HG02623 (cell line): ENCODE data around the gene CHSY3.

Experiments
- ATAC-seq: cut with Tn5 transposase; IDR thresholded peaks from one replicate; pipeline ENCODE4 v1.9.1; 2021; ENCODE audit warnings: moderate library complexity; ENCODE audit not compliant: unreplicated experiment

Gene CHSY3

DNA sequence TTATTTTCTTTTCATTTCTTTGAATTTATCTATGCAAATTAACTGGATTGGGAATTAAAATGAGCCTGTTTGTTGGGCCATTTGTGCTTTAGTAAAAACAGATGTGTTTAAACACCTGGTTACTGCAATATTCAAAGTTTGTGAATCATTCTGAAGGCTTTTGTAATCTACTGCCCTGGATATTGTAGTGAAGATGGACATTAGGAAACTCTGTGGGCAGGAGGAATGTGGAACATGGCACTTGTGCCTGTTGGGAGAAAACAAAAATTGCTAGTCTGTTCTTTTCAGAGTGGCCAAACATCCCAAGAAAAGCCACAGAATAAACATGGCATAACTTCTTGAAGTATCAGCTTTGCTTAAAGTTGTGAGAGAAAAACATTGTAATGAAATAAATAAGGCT, 40.8 kb downstream of the CHSY3 start:
- ATAC-seq, result no peak

DNA sequence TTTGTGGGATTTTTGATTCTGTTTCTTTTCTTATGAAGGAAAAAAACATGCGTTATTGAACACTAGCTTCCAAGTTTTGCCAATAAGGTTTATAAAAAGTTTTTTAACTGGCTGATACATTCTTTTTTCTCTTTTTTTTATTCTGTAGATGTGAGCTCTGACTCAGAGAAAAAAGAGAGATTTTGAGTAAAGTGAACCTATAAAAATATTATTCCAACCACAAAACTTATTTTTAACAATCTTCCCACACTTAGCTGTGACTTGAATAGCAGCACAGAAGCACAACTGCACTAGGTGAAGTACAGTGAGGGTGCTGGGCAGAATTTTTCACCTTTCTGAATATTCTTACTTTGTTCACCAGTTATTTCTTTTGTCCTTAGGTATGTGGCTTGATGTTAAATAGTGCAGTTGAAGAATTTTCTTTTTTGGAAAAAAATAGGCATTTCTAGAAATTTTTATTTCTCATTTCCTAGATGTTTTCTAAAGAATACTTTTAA, 41.6 kb downstream of the CHSY3 start:
- no peak for ATAC-seq

DNA sequence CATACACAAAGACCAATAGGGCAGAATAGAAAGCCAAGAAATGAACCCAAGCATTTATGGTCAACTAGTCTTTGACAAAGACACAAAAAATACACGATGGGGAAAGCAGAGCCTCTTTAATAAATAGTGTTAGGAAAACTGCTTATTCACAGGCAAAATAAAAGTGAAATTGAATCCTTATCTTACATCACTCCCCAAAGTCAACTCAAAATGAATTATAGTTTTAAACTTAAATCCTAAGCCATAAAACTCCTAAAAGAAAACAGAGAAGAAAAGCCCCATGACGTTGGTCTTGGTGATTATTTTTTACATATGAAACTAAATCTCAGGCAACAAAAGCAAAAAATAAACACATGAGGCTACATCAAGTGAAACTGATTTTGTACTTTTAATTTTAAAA, 46.8 kb downstream of the CHSY3 start:
- ATAC-seq, result no peak

DNA sequence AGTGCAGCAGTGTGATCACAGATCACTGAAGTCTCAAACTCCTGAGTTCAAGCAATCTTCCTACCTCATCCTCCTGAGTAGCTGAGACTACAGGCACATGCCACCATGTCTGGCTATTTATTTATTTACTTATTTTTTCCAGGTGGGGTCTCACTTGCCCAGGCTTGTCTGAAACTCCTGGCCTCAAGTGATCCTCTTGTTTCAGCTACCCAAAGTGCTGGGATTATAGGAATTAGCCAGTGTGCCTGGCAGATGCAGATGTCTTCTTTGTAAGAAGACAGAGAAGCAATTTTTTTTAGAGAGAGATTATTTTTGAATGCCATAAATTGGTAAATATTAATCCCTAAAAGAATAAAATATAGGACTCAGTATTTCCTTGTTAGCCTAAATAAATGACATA, 54.3 kb downstream of the CHSY3 start:
- no peak for ATAC-seq

DNA sequence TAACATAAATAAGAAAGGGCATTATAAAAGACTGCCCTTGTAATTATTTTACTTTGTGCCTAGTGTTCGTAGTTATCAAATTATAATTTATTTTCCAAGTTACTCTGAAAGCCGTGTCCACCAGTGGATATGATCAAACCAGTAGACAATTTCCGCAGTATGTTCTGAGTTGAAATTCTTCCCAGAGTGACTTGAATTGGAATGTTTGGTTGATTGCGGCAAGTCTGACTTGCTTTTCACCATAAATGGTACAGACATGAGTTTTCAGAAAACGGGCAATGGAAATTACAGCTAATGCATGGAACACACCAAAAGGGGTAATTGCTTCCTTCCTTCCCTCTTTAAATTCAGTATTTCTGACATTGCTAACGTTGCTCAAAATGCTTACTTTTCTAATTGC, 56.6 kb downstream of the CHSY3 start:
- ATAC-seq, result no peak

DNA sequence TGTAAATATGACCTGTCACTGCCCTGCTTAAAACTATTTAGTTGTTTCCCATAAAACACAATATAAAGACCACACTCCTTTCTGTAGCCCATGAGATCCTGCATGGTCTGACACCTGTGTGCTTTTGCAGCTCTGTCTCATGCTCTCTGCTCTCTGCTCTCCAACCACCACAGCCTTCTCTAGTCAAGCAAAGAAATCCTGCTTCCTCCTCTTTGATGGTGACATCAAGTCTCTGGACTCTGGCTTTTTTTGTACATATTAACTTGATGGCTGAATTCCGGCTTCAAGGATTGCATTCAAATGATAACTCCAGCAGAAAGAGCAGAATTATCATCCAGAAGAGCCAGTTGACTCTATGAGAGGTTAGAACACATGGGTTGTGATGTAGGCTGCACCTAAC, 58.2 kb downstream of the CHSY3 start:
- ATAC-seq, result no peak

DNA sequence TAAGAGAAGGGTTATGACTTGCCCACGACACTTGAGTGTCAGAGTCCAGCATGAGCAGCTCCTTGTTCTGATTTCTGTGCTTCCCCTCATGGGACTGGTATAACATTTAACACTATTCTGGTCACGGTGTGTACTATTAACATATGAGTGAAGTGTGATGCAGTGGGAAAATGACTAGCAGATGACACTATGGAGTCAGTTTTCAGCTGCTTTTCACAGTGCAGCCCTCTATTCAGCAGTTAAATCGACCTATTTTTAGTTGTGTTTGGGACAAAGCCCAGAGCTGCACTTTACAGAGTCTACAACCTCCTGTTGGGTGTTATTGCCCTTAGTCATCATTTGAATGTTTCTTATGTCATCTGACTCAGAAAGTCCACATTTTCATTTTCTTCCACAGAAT, 59.1 kb downstream of the CHSY3 start:
- no peak for ATAC-seq

DNA sequence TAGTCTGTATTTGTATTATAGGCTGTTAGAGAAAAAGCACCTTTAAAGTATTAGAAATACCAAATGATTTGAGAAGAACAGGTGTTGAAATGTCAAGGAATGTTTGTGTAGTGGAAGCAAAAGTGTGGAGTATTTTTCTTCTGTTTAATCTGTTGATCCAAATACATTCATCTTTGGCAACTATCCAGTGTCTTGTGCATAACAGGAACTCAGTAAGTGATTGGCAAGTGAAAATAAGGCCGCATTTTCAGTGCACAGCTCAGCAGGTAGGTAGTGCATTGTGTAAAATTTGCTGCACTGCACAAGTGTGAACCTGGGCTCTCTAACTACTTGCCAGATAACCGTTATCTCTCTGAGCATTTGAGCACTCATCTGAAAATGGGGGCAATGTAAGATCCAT, 61.8 kb downstream of the CHSY3 start:
- no peak for ATAC-seq

DNA sequence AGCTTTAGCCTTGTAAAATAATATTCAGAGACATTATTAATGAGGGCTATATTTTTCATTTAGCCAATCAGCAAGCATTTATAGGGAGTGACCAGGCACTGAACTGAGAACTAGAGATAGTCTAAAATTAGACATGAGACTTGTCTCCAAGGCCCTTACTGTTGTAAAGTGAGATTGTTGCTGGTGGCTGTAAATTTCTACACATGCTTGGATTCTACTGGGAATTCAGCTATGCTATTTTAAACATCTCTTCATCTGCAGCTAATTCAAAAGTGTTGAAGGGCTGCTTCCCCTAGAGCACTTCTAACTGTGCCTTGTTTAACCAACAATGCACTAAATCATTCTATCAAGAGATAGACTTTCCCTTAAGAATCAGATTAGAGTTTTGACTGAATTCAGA, 67.4 kb downstream of the CHSY3 start:
- ATAC-seq, result no peak

DNA sequence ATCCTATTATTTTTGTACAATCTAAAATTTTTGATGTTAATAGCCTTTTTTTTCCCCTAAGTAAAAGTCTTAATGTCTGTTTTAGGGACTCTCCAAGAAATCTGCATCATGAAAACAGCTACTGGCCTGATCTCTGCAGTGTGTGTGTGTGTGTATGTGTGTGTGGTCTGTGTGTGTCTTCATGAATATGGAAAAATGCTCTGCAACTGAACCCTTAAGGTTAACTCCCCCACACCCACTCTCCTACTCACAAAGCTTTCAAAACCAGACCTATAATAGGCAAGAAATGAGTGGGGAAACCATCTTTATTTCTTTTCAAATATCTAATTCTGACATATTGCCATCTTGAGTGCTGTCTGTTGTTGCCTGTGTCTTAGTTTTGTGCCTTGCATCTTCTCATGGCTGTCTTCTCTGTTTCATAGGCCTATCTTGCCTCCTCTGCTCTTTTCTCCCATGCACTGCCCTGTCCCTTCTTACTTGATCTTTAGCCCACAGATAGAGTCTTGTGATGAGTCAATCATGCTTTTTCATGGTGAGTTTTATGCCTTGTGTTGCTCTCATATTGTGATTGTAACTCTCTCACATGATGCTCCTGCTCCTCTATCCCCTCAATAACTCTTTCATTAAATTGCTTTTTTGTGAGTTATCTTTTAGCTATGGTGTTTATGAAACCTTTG, 68.3 kb downstream of the CHSY3 start:
- ATAC-seq, result no peak

DNA sequence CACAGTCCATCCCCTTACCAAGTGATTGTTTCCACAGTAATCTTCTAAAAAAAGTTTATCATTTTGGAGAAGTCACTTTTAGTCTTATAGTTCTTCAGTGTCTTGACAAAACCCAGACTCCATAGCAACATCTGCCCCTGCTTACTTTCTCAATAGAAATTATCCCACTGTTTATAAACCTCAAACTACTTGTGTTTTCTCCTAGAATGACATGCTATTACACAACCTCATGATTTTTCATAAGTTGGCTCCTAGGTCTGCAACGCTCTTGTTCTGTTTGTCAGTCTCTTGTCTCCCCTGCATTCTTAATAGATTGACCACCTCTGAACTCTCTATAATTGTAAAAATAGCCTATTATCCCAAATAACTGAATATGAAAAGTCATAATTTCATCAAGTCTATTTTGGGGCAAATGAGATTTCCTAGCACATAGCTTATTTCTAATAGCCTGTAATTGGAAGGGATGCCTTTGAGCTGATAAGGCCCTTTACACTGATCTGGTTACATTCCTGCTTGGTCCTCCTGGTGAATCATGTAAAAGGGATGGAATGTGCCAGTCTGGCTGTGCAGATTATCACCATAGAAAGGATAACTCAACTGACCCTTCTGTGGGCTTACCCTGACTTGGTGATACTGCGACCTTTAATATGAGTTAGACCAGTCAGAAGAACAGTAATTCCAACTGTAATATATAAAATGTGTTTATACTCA, 69.6 kb downstream of the CHSY3 start:
- no peak for ATAC-seq

DNA sequence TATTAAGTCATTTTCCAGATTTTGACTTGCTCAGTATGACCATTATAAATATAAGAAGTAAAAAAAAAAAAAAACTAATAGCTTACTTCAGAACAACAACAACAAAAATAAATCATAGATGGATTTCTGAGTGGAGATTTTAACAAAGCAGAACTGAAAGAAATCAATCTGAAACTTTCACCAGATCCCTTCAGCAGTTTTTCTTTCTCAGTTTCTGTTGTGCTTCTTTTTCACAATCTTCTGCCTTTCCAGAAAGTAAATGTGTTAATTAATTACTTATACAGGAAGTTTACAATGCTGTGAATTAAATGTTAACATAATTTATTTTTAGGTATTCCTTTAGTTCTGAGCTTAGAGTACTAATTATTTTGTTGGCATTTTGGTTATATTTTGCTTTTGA, 73.5 kb downstream of the CHSY3 start:
- ATAC-seq, result peak; percentile 52

DNA sequence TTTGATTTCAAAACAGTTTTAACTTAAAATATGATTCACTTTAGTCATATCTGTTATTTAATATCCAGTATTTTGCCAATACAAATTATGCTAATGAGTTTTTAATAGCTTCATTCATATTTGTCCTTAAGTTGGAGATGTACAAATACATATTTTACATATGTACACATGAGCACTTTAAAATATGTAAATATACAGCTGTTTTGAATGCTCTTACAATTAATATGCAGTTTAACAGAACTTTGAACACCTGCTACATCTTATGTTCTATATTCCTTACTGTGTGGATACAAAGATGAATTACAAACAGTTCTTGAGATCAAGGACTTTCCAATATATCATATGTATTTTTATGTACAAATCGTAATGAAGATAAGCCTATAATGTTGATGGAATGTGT, 74.0 kb downstream of the CHSY3 start:
- no peak for ATAC-seq

DNA sequence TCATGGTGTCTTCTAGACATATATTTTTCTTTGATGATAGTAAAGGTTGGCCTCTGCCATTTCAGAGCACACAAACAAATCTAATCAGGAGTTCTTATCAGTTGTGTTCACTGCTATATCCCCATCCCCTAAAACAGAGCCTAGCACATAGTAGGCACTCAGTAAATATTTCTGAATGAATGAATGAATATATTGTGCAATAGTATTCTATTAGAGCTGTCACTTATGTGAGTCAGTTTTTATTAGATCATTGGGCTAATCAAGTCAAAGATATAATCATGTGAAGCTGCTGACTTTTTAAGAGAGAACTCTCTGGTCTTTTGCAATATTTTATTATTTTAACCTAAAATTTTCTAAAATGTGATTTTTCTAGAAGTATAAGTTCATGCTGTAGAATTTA, 84.2 kb downstream of the CHSY3 start:
- no peak for ATAC-seq

DNA sequence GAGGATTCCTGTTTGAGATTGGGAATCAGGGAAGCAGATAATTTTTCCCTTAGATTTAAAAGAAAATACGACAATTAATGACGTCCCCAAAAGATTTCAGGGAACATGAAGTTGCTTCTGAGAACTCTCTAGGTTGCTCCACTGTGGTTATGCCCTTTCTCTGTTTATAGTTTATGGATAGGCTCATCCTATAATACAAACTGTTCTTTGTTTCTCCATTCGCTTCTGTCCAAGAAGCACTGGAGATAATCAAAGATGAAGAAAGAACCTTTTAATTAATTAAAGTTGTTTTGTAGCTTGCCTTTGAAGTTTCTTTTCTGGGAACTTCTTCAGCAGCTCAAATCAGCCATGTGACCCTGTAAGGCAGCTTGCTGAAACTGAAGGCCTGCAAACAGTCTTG, 87.5 kb downstream of the CHSY3 start:
- no peak for ATAC-seq

DNA sequence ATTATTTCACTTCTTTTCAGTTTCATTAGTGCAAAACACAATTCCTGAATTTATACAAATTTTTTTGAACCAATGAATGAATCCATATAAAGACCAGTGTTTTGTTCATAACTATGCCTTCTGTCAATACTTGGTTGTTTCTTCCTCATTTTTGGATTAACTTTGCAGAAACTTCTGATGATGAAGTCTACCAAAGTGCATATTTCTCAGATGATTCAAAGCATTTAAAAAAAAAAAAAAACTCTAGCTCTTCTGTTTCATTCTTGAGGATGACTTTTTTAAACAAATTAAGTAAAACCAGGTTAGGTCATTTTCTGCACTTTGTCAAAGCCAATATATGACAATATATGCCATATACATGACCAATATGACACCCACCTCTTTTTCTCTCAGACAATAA, 92.6 kb downstream of the CHSY3 start:
- no peak for ATAC-seq

DNA sequence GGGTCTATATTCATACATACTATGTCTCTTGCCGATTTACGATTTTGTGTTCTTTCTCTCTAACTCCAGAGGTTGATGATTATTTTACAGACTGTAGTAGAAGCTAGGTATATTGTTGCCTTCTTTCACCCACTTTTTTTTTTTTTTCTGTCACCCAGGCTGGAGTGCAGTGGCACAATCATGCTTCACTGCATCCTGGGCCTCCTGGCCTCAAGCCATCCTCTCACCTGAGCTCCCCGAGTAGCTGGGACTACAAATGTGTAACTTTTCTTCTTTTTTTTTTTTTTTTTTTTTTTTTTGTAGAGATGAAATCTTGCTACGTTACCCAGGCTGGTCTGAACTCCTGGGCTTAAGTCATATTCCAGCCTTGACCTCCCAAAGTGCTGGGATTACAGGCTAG, 96.2 kb downstream of the CHSY3 start:
- no peak for ATAC-seq

DNA sequence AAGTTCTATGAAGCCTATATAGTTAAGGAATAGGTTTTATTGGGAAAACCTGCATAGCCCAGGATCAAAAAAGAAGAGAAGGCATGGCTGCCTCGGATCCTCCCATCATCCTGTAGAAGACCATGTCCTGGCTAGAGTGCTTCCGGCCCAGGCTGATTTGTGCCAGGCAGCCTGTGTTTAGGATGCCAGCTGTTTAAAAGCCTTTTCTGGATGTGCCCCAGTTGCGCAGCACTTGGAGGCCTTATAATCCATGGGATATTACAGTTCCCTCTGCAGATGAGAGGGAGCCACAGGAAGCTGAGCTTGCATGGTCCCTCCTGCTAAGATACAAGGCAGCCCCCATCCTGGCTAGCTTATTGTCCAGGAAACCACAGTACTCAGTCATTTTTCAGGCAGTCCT, 97.9 kb downstream of the CHSY3 start:
- ATAC-seq, result no peak

DNA sequence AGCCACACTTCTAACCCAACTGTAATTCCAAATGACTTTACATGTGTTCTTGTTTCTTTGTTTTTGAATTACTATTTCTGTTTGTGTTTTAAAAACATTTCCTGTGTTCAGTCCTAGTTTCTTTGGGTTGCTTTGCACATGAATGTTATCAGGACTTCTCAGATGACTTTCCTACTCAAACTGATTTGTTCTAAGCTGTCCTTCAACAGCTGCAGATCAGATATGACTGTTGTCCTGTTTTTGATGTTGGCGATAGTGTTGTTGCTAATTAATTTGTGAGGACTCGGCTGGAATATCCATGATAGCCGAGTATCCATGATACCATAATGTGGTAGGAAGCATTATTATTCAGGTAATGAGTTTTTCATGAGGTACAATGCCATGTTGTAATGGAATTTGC, 98.6 kb downstream of the CHSY3 start:
- no peak for ATAC-seq

DNA sequence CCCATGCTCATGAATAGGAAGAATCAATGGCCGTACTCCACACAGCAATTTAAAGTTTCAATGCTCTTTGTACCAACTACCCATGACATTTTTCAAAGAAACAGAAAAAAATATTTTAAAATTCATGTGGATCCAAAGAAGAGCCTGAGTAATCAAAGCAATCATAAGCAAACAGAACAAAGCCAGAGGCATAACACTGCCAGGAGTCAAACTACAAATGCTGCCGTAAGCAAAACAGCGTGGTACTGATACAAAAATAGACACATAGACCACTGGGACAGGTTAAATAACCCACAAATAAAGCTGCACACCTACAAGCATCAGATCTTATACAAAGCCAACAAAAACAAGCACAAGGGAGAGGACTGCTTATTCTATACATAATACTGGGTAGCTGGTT, 107.7 kb downstream of the CHSY3 start:
- no peak for ATAC-seq

DNA sequence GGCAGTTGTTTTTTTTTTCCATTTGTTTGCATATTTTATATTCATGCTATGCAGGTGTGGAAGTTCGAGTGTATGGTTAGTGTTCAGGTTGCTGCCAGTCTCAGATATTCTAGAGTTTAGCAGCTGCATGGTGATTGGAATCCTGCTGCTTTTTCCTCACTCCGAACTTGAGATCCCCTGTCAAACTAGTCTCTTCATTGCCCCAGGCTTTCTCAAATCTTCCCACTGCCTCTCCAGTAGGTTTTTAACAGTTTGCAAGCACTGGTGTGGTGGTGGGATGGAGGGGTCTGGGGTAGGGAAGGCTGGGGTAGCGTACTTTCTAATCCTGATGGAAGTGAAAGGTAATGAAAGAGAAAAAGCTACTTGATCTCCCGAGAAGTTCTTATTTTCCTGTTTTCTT, 112.9 kb downstream of the CHSY3 start:
- no peak for ATAC-seq

DNA sequence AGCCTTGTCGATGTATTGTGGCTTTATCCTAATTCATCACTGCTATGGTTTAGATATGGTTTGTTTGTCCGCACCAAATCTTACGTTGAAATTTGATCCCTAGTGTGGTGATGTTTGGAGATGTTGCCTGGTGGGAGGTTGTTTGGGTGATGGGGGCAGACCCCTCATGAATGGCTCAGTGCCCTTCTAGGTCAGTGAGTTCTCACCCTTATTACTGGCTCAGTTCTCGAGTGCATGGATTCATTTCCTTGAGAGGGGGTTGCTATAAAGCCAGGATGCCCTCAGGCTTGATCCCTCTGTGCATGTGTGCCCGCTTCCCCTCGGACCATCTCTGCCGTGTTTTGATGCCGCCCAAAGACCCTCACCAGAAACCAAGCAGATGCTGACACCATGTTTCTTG, 114.4 kb downstream of the CHSY3 start:
- ATAC-seq, result no peak

DNA sequence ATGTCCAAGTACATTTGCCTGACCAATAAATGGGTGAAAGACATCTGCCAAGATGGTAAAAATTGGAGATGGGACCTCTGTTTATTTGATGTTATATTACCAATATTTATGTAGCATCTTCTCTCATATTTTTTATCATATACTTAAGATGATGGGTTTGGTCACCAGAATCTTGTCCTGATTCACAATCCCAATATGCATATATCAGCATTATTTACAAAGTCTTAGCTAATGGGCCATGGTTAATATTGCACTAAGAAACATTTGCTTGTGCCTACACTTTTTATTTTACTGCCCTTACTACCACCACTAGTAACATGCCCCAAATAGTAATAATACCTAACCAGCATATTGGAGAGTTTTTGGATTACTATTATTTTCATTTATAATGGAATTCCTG, 116.7 kb downstream of the CHSY3 start:
- no peak for ATAC-seq
